Parathyroid adenoma (tissue), 2 donors: Measurements from ENCODE around the gene KMT5C.

Experiments
- H2AFZ ChIP-seq: fragments of 300-600 bp; sonication (generic); one replicate; pipeline ENCODE4 v1.7.0; 2017; ENCODE audit warnings: antibody characterized with exemption, mild to moderate bottlenecking
- H3K27ac ChIP-seq: fragments of 300-600 bp; sonication (generic); one replicate; pipeline ENCODE4 v1.7.0; 2017
- H3K27me3 ChIP-seq: fragments of 300-600 bp; sonication (generic); one replicate; pipeline ENCODE4 v1.7.0; 2017; ENCODE audit warnings: low read length; ENCODE audit not compliant: control insufficient read depth, insufficient read depth
- H3K36me3 ChIP-seq: fragments of 300-600 bp; sonication (generic); one replicate; pipeline ENCODE4 v1.7.0; 2017; ENCODE audit warnings: low read length; ENCODE audit not compliant: control insufficient read depth, insufficient read depth
- H3K4me1 ChIP-seq: fragments of 300-600 bp; sonication (generic); one replicate; pipeline ENCODE4 v1.7.0; 2017; ENCODE audit warnings: control low read depth
- H3K4me2 ChIP-seq: fragments of 300-600 bp; sonication (generic); one replicate; pipeline ENCODE4 v1.7.0; 2017; ENCODE audit warnings: low read length
- H3K4me3 ChIP-seq: fragments of 300-600 bp; sonication (generic); one replicate; pipeline ENCODE4 v1.7.0; 2017; ENCODE audit warnings: low read depth, low read length
- H3K79me2 ChIP-seq: fragments of 300-600 bp; sonication (generic); one replicate; pipeline ENCODE4 v1.7.0; 2017; ENCODE audit warnings: control low read depth
- H3K9ac ChIP-seq: fragments of 300-600 bp; sonication (generic); one replicate; pipeline ENCODE4 v1.7.0; 2017; ENCODE audit warnings: mild to moderate bottlenecking
- H3K9me3 ChIP-seq: fragments of 300-600 bp; sonication (generic); one replicate; pipeline ENCODE4 v1.7.0; 2017; ENCODE audit warnings: low read length; ENCODE audit not compliant: control insufficient read depth
- CTCF ChIP-seq: fragments of 300-600 bp; sonication (generic); IDR thresholded peaks from one replicate; pipeline ENCODE4 v1.7.0; 2017; ENCODE audit warnings: antibody characterized with exemption, mild to moderate bottlenecking
- donor health status: primary hyperparathyroidism.

Gene KMT5C

GRCh38 chr19:55333870-55334269 is 5.8 kb upstream of the KMT5C start:
- H3K27ac ChIP-seq: no peak overlapping the region
- no peak overlapping the region for H2AFZ ChIP-seq
- no peak overlapping the region for H3K4me3 ChIP-seq
- no peak for TF ChIP-seq CTCF
- no peaks in the 10 kb centered on the region for H3K36me3 ChIP-seq
- H3K4me2 ChIP-seq: no peak overlapping the region
- no peaks in the 10 kb centered on the region for H3K9me3 ChIP-seq
- H3K27me3 ChIP-seq: no peaks in the 10 kb centered on the region
- H3K79me2 ChIP-seq: no peaks in the 10 kb centered on the region
- H3K9ac ChIP-seq: no peak overlapping the region
- peaks cover 7% of the 10 kb centered on the region for H3K4me1 ChIP-seq

- Histone ChIP-seq H3K27ac (no peak overlapping the region), H3K9ac (no peak overlapping the region), H2AFZ (no peak overlapping the region), H3K4me1 (peaks cover 7% of the 10 kb centered on the region), H3K4me2 (no peak overlapping the region), H3K27me3 (no peaks in the 10 kb centered on the region), H3K79me2 (peaks cover 4% of the 10 kb centered on the region), H3K9me3 (no peaks in the 10 kb centered on the region), H3K4me3 (no peak overlapping the region), H3K36me3 (no peaks in the 10 kb centered on the region)
- no peak for TF ChIP-seq CTCF
Observed at GRCh38 chr19:55336101-55336500, 3.6 kb upstream of the KMT5C start.

GRCh38 chr19:55339889-55340783 is 460 bp downstream of the KMT5C start:
- H3K9ac ChIP-seq: peak overlapping the region; percentile 13
- peak overlapping the region; percentile 71 for H3K27ac ChIP-seq

GRCh38 chr19:55340784-55341147 is 1.1 kb downstream of the KMT5C start:
- Histone ChIP-seq H3K4me3 (peak overlapping the region; percentile 96), H3K27me3 (no peaks in the 10 kb centered on the region), H3K4me2 (peak overlapping the region; percentile 95), H3K9ac (peak overlapping the region; percentile 13), H2AFZ (no peak overlapping the region), H3K4me1 (peaks cover 7% of the 10 kb centered on the region), H3K79me2 (peaks cover 4% of the 10 kb centered on the region), H3K36me3 (no peaks in the 10 kb centered on the region), H3K9me3 (no peaks in the 10 kb centered on the region), H3K27ac (no peak overlapping the region)
- TF ChIP-seq CTCF: peak; percentile 11

More at GRCh38 chr19:55339889-55340783, 460 bp downstream of the KMT5C start:
- Histone ChIP-seq H3K36me3 (no peaks in the 10 kb centered on the region), H3K79me2 (peaks cover 4% of the 10 kb centered on the region), H3K4me2 (peak overlapping the region; percentile 95), H3K4me3 (peak overlapping the region; percentile 96), H3K9me3 (no peaks in the 10 kb centered on the region), H2AFZ (peak overlapping the region; percentile 50), H3K4me1 (peaks cover 7% of the 10 kb centered on the region), H3K27me3 (no peaks in the 10 kb centered on the region)
- TF ChIP-seq CTCF: no peak
